Measurements from ENCODE around the gene AP5Z1. TPM values are rescaled to one million over a fixed set of nuclear protein-coding genes. Genes with fewer than 3 reads are reported as not detected.

The AP5Z1 gene
- total and polyA plus RNA-seq, 2 experiments from 2014 or later = 21.1 to 22.6 TPM

GRCh38 chr7:4783762-4784351, 8.4 kb downstream of the AP5Z1 start:
- H3K9me3 ChIP-seq (ENCODE audit: low read depth) = no peaks in the 10 kb centered on the region
- TF ChIP-seq, protein P1, sequence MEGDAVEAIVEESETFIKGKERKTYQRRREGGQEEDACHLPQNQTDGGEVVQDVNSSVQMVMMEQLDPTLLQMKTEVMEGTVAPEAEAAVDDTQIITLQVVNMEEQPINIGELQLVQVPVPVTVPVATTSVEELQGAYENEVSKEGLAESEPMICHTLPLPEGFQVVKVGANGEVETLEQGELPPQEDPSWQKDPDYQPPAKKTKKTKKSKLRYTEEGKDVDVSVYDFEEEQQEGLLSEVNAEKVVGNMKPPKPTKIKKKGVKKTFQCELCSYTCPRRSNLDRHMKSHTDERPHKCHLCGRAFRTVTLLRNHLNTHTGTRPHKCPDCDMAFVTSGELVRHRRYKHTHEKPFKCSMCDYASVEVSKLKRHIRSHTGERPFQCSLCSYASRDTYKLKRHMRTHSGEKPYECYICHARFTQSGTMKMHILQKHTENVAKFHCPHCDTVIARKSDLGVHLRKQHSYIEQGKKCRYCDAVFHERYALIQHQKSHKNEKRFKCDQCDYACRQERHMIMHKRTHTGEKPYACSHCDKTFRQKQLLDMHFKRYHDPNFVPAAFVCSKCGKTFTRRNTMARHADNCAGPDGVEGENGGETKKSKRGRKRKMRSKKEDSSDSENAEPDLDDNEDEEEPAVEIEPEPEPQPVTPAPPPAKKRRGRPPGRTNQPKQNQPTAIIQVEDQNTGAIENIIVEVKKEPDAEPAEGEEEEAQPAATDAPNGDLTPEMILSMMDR (IDR thresholded peaks at IDR 0.05; ENCODE audit: low read depth, low read length) = no peak
- peaks cover 9% of the 10 kb centered on the region for H3K4me1 ChIP-seq (ENCODE audit: low read depth)
- peak overlapping the region; percentile 88 for H3K27ac ChIP-seq
- DNase-seq (ENCODE audit: low read depth in 1 of 2, low spot score in 1 of 2) = no peak
- peaks cover 12% of the 10 kb centered on the region for H3K36me3 ChIP-seq
- H3K4me3 ChIP-seq = no peak overlapping the region
- H3K27me3 ChIP-seq = no peaks in the 10 kb centered on the region

GRCh38 chr7:4784799-4785198, 9.4 kb downstream of the AP5Z1 start:
- TF ChIP-seq, protein P1 (IDR thresholded peaks at IDR 0.05; ENCODE audit: low read depth, low read length) = no peak
- H3K4me3 ChIP-seq = no peak overlapping the region
- H3K9me3 ChIP-seq (ENCODE audit: low read depth) = no peaks in the 10 kb centered on the region
- H3K36me3 ChIP-seq = peaks cover 12% of the 10 kb centered on the region
- H3K27me3 ChIP-seq = no peaks in the 10 kb centered on the region
- peak overlapping the region; percentile 88 for H3K27ac ChIP-seq
- DNase-seq (ENCODE audit: low read depth in 1 of 2, low spot score in 1 of 2) = peak in 1 of 2 donors; percentile 78
- H3K4me1 ChIP-seq (ENCODE audit: low read depth) = peaks cover 9% of the 10 kb centered on the region

- TF ChIP-seq, protein P1 (IDR thresholded peaks at IDR 0.05; ENCODE audit: low read depth, low read length) = no peak
- DNase-seq (ENCODE audit: low read depth in 1 of 2, low spot score in 1 of 2) = no peak
- peaks cover 12% of the 10 kb centered on the region for H3K36me3 ChIP-seq
- no peak overlapping the region for H3K4me3 ChIP-seq
- H3K27me3 ChIP-seq = no peaks in the 10 kb centered on the region
- H3K4me1 ChIP-seq (ENCODE audit: low read depth) = peaks cover 9% of the 10 kb centered on the region
- H3K9me3 ChIP-seq (ENCODE audit: low read depth) = no peaks in the 10 kb centered on the region
- H3K27ac ChIP-seq = peak overlapping the region; percentile 88
Measured at GRCh38 chr7:4785371-4785770, 9.9 kb downstream of the AP5Z1 start.

DNA sequence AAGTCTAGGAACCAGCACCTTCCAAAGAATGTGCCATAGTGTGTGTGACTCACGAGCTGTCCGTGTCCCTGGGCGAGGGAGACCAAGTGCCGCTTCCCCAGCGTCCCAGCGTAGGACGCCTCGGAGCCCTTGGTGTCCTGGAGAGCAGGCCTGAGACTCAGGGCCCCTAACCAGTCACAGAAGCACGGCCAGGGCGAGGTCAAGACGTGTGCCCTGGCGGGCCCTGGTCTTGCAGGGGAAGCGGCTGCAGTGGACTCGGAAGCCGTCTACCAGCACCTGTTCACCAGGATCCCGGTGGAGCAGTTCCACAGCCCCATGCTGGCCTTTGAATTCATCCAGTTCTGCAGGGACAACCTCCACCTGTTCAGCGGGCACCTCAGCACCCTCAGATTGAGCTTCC, 10.6 kb downstream of the AP5Z1 start:
- no peak for DNase-seq (ENCODE audit: low read depth in 1 of 2, low spot score in 1 of 2)
- H3K36me3 ChIP-seq = peaks cover 9% of the 10 kb centered on the region

GRCh38 chr7:4787541-4787940, 12.1 kb downstream of the AP5Z1 start:
- Histone ChIP-seq H3K27me3 (no peaks in the 10 kb centered on the region), H3K4me3 (no peak overlapping the region), H3K9me3 (ENCODE audit: low read depth) (no peaks in the 10 kb centered on the region), H3K27ac (no peak overlapping the region), H3K4me1 (ENCODE audit: low read depth) (peaks cover 9% of the 10 kb centered on the region), H3K36me3 (no peaks in the 10 kb centered on the region)
- no peak for DNase-seq (ENCODE audit: low read depth in 1 of 2, low spot score in 1 of 2)
- TF ChIP-seq, protein P1 (IDR thresholded peaks at IDR 0.05; ENCODE audit: low read depth, low read length) = no peak

More for the DNA sequence above, 10.6 kb downstream of the AP5Z1 start:
- Histone ChIP-seq H3K27me3 (no peaks in the 10 kb centered on the region), H3K4me1 (ENCODE audit: low read depth) (peaks cover 9% of the 10 kb centered on the region), H3K9me3 (ENCODE audit: low read depth) (no peaks in the 10 kb centered on the region), H3K27ac (peak overlapping the region; percentile 45), H3K4me3 (no peak overlapping the region)
- TF ChIP-seq, protein P1 (IDR thresholded peaks at IDR 0.05; ENCODE audit: low read depth, low read length) = no peak
